OCI-LY7 (cell line): ENCODE measurements around the gene A1CF. TPM values are rescaled to one million over a fixed set of nuclear protein-coding genes. Genes with fewer than 3 reads are reported as not detected.
"Not testable (repeated sequence)": the region's sequence is repeated elsewhere in the genome, so short reads cannot be mapped to it uniquely, and the experiment has no call there.

Experiments used
- BruUV-seq: library from RNA; stranded (reverse); fragments of 400-500 nt; replicated peaks from 2 replicates; lab custom pipeline; 2021; lab: Mats Ljungman, UMichigan
- CTCF ChIA-PET: fragments of 300-600 bp; sonication (Branson Sonifier 250); formaldehyde crosslinking; loops from one replicate; lab custom pipeline; 2022; ENCODE audit warnings: antibody characterized with exemption; ENCODE audit not compliant: unreplicated experiment; lab: Charles Lee
- POLR2A ChIA-PET: fragments of 300-600 bp; sonication (Branson Sonifier 250); formaldehyde crosslinking; loops from one replicate; lab custom pipeline; 2022; ENCODE audit warnings: antibody characterized with exemption; lab: Charles Lee
- DNase-seq: peaks from one replicate; pipeline ENCODE4 v3.0.0-alpha.2; 2015; ENCODE audit warnings: low spot score
- H2AFZ ChIP-seq: fragments of 200-600 bp; sonication (generic), shearing (Covaris generic); 2 replicates; pipeline ENCODE4 v1.6.1; 2014; ENCODE audit warnings: mild to moderate bottlenecking, antibody characterized with exemption, low read length, moderate library complexity
- H3K27ac ChIP-seq: fragments of 200-600 bp; sonication (generic); 2 replicates; pipeline ENCODE4 v1.5.1; 2014; ENCODE audit warnings: mixed run types, low read depth, mild to moderate bottlenecking, moderate library complexity, low read length, inconsistent platforms; ENCODE audit not compliant: poor library complexity, severe bottlenecking
- H3K36me3 ChIP-seq: fragments of 200-600 bp; sonication (generic); 2 replicates; pipeline ENCODE4 v1.6.1; 2014; ENCODE audit warnings: mild to moderate bottlenecking, antibody characterized with exemption, low read length, moderate library complexity, mixed read lengths; ENCODE audit not compliant: insufficient read depth
- H3K4me1 ChIP-seq: fragments of 200-600 bp; sonication (generic); 2 replicates; pipeline ENCODE4 v1.5.1; 2014; ENCODE audit warnings: mild to moderate bottlenecking, low read length; ENCODE audit not compliant: insufficient read depth, poor library complexity, severe bottlenecking
- H3K4me2 ChIP-seq: fragments of 200-600 bp; sonication (generic); 2 replicates; pipeline ENCODE4 v1.6.1; 2014; ENCODE audit warnings: mild to moderate bottlenecking, low read length
- H3K4me3 ChIP-seq: fragments of 200-600 bp; sonication (generic); 2 replicates; pipeline ENCODE4 v1.5.1; 2014; ENCODE audit warnings: mild to moderate bottlenecking, low read depth, low read length; ENCODE audit not compliant: poor library complexity, severe bottlenecking
- H3K79me2 ChIP-seq: fragments of 200-600 bp; sonication (generic); 2 replicates; pipeline ENCODE4 v1.6.1; 2016; ENCODE audit warnings: low read depth, mild to moderate bottlenecking, low read length, moderate library complexity, mixed read lengths; ENCODE audit not compliant: insufficient read depth
- H3K9me2 ChIP-seq: fragments of 200-600 bp; sonication (generic); 2 replicates; pipeline ENCODE4 v1.6.1; 2016; ENCODE audit warnings: mild to moderate bottlenecking, low read length, mixed read lengths; ENCODE audit not compliant: insufficient read depth
- H3K9me3 ChIP-seq: fragments of 200-600 bp; sonication (generic); 2 replicates; pipeline ENCODE4 v1.6.1; 2014; ENCODE audit warnings: mild to moderate bottlenecking, mixed run types, low read length, mixed read lengths
- H4K20me1 ChIP-seq: fragments of 200-600 bp; sonication (generic); 2 replicates; pipeline ENCODE4 v1.6.1; 2014; ENCODE audit warnings: mild to moderate bottlenecking, antibody characterized with exemption, low read length, moderate library complexity, mixed read lengths; ENCODE audit not compliant: insufficient read depth
- EZH2phosphoT487 ChIP-seq: fragments of 200-600 bp; sonication (generic); IDR thresholded peaks from 2 replicates; pipeline ENCODE4 v1.6.1; 2018; ENCODE audit warnings: low read depth, borderline replicate concordance, mild to moderate bottlenecking, mixed run types, antibody characterized with exemption, low read length, moderate library complexity, mixed read lengths
- intact Hi-C: fragments of 100-400 bp; cut with micrococcal nuclease; formaldehyde crosslinking; loops from one replicate; pipeline ENCODE4 v1.10.0; 2022; ENCODE audit not compliant: unreplicated experiment
- total RNA-seq, 2 experiments: library from RNA; depleted of rRNA in 1 of 2; stranded (reverse); fragments of >200 nt in 1 of 2; shearing (Covaris generic) in 1 of 2; gene quantifications; 2 replicates each; pipeline ENCODE4 v1.2.3, GENCODE V29; 2014 to 2022
- TF ChIP-seq, protein P1 (sequence below): fragments of 200-600 bp; sonication (generic); conservative IDR thresholded peaks from 2 replicates; pipeline ENCODE4 v1.5.1; 2014; ENCODE audit warnings: mild to moderate bottlenecking, antibody characterized with exemption, low read length, moderate library complexity, mixed read lengths

The A1CF gene
- total RNA-seq, 2 experiments from 2014 or later = not detected

GRCh38 chr10:50796693-50797092 is 88.7 kb downstream of the A1CF start:
- no peak overlapping the region for H3K4me2 ChIP-seq
- no peak overlapping the region for H2AFZ ChIP-seq
- no peaks in the 10 kb centered on the region for H3K36me3 ChIP-seq
- H3K9me3 ChIP-seq = no peaks in the 10 kb centered on the region
- no peak overlapping the region for H3K27ac ChIP-seq
- intact Hi-C loops = no loop called here
- no peaks in the 10 kb centered on the region for H3K79me2 ChIP-seq
- no peaks in the 10 kb centered on the region for H3K9me2 ChIP-seq
- ChIA-PET POLR2A (no interaction called here), CTCF (no interaction called here)
- H4K20me1 ChIP-seq = no peaks in the 10 kb centered on the region
- no peak for DNase-seq
- no peak for TF ChIP-seq EZH2phosphoT487
- H3K4me1 ChIP-seq = no peaks in the 10 kb centered on the region
- no peak overlapping the region for H3K4me3 ChIP-seq
- no TSS peak for BruUV-seq

- no peaks in the 10 kb centered on the region for H3K9me3 ChIP-seq
- intact Hi-C loops = no loop called here
- no TSS peak for BruUV-seq
- H2AFZ ChIP-seq = no peak overlapping the region
- H3K79me2 ChIP-seq = no peaks in the 10 kb centered on the region
- ChIA-PET CTCF (no interaction called here), POLR2A (no interaction called here)
- TF ChIP-seq, protein P1, sequence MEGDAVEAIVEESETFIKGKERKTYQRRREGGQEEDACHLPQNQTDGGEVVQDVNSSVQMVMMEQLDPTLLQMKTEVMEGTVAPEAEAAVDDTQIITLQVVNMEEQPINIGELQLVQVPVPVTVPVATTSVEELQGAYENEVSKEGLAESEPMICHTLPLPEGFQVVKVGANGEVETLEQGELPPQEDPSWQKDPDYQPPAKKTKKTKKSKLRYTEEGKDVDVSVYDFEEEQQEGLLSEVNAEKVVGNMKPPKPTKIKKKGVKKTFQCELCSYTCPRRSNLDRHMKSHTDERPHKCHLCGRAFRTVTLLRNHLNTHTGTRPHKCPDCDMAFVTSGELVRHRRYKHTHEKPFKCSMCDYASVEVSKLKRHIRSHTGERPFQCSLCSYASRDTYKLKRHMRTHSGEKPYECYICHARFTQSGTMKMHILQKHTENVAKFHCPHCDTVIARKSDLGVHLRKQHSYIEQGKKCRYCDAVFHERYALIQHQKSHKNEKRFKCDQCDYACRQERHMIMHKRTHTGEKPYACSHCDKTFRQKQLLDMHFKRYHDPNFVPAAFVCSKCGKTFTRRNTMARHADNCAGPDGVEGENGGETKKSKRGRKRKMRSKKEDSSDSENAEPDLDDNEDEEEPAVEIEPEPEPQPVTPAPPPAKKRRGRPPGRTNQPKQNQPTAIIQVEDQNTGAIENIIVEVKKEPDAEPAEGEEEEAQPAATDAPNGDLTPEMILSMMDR = no peak
- TF ChIP-seq EZH2phosphoT487 = no peak
- no peak overlapping the region for H3K27ac ChIP-seq
- no peak overlapping the region for H3K4me2 ChIP-seq
- no peaks in the 10 kb centered on the region for H3K4me1 ChIP-seq
- no peaks in the 10 kb centered on the region for H3K9me2 ChIP-seq
- H4K20me1 ChIP-seq = no peaks in the 10 kb centered on the region
- no peak overlapping the region for H3K4me3 ChIP-seq
- no peaks in the 10 kb centered on the region for H3K36me3 ChIP-seq
- DNase-seq = no peak
Measured at GRCh38 chr10:50794490-50794889, 90.9 kb downstream of the A1CF start.

DNA sequence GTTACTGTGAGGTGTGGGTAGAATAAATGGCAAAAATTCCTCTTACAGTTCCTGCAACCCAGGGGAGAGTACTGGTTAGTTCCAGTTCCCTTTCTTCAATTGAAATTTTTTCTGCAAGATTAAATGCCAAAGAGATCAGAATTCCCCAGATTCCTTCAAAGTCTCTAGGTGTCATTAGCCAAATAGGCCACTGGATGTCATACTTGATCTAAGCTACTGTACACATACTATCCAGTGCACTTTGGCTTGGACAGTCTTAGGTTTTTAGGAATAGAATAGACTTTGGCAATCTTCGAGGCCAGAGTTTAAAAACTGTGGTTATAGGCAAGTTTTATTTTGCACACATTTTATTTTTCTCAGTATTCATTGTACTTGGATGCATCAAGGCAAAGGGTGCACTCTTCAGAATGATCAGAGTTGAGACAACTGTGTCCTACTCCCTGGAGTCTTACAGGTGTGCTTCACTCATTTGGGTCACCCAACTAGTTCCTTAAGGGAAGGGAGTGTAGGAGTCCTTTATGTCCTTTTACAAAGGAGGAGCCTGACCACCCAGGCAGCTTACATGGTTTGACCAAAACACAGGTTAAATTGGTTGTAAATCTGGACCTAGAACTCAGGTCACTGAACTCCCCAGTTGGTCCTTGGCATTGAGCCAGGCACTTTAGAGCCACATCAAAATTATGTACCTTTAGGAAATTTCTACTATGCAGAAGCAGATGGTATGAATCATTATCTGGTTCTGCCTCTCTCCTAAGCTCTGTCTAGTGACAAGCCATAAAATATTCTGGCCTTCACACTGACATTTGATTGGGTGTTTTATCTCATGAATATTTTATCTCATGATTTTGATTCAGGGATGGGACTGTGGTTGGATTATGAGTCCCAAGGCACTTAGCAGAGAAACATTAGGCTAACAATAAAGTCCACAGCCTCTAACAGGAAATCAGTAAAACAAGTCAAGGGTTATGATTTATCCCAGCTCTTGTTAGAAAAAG is 96.2 kb downstream of the A1CF start:
- H3K4me3 ChIP-seq = no peak overlapping the region
- H3K9me3 ChIP-seq = no peaks in the 10 kb centered on the region
- H3K36me3 ChIP-seq = no peaks in the 10 kb centered on the region
- H2AFZ ChIP-seq = no peak overlapping the region
- POLR2A ChIA-PET = no interaction called here
- H3K27ac ChIP-seq = no peak overlapping the region
- DNase-seq = peak; percentile 8
- H3K9me2 ChIP-seq = no peaks in the 10 kb centered on the region
- CTCF ChIA-PET = no interaction called here
- H3K79me2 ChIP-seq = no peaks in the 10 kb centered on the region
- H3K4me1 ChIP-seq = no peaks in the 10 kb centered on the region
- TF ChIP-seq EZH2phosphoT487 = no peak
- TF ChIP-seq, protein P1 = peak; percentile 68
- H3K4me2 ChIP-seq = no peak overlapping the region
- no TSS peak for BruUV-seq
- H4K20me1 ChIP-seq = no peaks in the 10 kb centered on the region
- intact Hi-C loops = no loop called here

GRCh38 chr10:50787962-50788361 is 97.5 kb downstream of the A1CF start:
- BruUV-seq, CTCF ChIA-PET, H3K4me3 ChIP-seq, POLR2A ChIA-PET, H4K20me1 ChIP-seq, H3K4me1 ChIP-seq, DNase-seq, H3K4me2 ChIP-seq, H3K9me3 ChIP-seq, H3K79me2 ChIP-seq, H3K9me2 ChIP-seq, H3K27ac ChIP-seq, H3K36me3 ChIP-seq, intact Hi-C loops, H2AFZ ChIP-seq: not testable (repeated sequence)

DNA sequence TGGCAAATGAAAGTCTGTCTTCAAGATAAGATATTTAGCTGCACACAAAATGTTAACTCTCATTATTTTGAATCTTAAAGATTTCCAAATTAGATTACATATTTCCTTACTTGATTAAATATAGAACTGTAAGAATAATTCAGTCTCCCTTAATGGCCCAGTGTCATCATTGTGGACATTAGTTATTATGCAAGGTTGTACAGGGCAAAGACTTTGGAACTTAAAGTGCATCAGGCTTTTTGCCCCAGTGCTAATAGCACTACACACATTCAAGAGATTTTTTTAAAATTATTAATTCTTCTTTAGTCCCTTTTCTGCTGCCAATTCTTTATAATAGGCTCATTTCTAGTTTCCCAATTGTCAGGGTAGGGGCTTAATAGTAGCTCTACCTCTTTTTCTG is 103.4 kb downstream of the A1CF start:
- H3K4me1 ChIP-seq, H3K27ac ChIP-seq, BruUV-seq, H3K36me3 ChIP-seq, H3K79me2 ChIP-seq, H3K9me3 ChIP-seq, CTCF ChIA-PET, H2AFZ ChIP-seq, H3K9me2 ChIP-seq, H4K20me1 ChIP-seq, H3K4me3 ChIP-seq, DNase-seq, POLR2A ChIA-PET, H3K4me2 ChIP-seq, intact Hi-C loops: not testable (repeated sequence)
